GM21619 (cell line): ENCODE measurements around the gene OR52B6.
"Not testable (repeated sequence)": the region's sequence is repeated elsewhere in the genome, so short reads cannot be mapped to it uniquely, and the experiment has no call there.

ENCODE experiments used
- ATAC-seq: cut with Tn5 transposase; IDR thresholded peaks from one replicate; pipeline ENCODE4 v1.9.1; 2021; ENCODE audit not compliant: unreplicated experiment

Gene OR52B6

DNA sequence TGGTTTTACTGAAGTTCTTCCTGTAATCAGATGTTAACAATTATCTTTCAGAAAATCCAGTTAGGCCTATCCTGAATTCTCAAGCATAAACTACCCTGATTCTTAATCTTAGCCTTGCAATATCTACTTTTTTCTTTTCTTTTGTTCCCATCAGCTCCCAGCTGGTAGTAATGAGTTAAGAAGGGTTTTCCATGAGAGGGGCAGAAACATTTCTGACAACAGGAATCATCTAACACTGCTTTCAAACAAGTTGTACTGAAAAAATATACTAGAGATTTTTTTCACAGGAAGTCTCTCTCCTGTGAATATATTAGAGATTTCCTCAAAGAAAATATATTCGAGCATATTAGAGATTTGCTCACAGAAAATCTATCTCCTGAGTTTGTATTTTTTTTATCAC is 12.5 kb downstream of the OR52B6 start:
- no peak for ATAC-seq

DNA sequence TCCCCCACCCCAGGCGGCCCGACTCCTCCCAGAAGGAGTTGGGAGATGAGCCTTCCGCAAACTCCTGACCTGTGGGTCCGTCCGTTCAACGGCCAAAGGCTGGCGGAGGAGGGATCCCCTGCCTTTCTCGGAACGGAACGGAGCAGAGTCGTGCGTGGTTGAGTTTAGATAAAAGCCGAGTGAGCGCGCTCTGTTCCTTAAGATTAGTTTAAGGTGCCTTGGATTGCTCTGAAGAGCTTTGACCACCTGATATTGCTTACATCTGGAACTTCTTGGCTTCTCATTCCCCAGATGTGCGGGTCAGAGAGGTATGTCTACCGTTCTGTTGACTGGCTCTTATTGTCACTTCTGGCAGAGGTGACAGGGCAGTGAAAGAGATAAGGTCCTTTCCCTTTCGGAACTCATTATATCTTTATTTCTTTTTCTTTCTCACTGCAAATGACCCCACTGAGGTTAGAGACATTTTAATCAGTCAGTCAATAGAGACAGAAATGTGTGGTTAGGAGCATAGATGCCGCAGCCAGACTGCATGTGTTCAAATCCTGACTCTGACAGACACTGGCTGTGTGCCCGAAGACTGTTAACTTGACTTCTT is 16.0 kb downstream of the OR52B6 start, which contains the start of gene TRIM6:
TRIM6 (plus strand) TSS at position 31 of the 595 bp plus-strand sequence; CDS start at position 292, 261 bp downstream.
- ATAC-seq: peak; percentile 43

GRCh38 chr11:5597953-5598352 is 17.3 kb downstream of the OR52B6 start:
- no peak for ATAC-seq

GRCh38 chr11:5600374-5600851 is 19.7 kb downstream of the OR52B6 start:
- ATAC-seq: peak; percentile 82

DNA sequence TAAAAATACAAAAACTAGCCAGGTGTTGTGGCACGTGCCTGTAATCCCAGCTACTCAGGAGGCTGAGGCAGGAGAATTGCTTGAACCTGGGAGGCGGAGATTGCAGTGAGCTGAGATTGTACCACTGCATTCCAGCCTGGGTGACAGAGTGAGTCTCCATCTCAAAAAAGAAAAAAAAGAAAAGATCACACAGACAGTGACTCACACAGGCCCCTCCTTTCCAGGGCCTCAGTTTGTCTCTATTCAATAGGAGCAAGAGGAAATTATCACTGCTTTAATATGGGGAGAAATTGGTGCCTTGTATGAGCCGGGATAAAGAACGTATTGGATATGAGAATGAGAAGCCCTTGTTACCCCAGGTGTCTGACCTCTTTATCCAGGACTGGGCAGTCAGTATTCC is 22.1 kb downstream of the OR52B6 start:
- ATAC-seq: not testable (repeated sequence)

- ATAC-seq: no peak
These were observed 22.6 kb downstream of the OR52B6 start for GRCh38 chr11:5603326-5603725.

- ATAC-seq: no peak
These were observed 24.2 kb downstream of the OR52B6 start for GRCh38 chr11:5604896-5605295.

GRCh38 chr11:5605849-5606248 is 25.2 kb downstream of the OR52B6 start:
- no peak for ATAC-seq

DNA sequence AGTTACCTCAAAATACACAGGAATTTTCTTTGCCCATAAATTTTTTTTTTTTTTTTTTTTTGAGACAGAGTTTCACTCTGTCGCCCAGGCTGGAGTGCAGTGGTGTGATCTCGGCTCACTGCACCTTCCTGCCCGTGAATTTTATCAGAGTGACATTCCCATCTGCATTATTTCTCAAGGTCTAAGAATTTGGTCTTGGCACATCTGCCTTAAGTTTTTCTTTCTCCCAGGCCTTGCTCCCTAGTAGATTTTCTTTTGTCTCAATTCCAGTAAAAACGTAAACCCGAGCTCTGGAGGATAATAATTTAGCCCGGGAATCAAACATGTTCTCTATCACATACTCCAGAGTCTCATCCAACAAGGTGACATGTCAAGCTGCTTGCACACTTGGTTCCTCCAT is 28.1 kb downstream of the OR52B6 start:
- no peak for ATAC-seq

DNA sequence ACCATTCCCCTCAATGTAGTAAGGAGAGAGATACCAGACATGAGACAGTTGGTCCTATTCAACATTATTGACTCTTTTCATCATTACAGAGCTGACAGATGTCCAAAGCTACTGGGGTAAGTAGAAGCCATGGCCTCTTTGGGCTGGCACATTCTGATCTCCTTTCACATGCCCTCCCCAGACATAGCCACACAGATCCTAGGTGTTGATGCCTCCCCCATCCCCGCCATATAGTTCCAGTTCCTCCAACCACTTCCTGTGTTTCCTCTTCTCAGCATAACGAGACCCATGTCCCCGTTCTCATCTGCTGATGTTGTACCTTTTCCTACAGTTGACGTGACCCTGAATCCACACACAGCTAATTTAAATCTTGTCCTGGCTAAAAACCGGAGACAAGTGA is 29.8 kb downstream of the OR52B6 start:
- no peak for ATAC-seq

DNA sequence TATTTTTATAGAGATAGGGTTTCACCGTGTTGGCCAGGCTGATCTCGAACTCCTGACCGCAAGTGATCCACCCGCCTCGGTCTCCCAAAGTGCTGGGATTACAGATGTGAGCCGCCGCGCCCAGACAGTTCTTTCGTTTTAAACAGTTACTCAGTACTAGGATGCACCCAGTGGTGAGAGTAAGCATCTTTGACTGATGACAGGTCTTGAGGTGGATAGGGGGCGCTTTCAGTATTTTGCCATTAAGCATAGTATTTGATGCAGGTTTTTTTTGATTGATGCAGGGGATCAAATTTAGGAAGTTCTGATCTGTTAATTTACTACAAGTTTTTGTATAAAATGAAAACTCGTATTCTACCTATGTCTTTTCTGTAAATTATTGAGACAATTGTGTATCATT is 30.9 kb downstream of the OR52B6 start:
- ATAC-seq: no peak

- no peak for ATAC-seq
These were observed 38.1 kb downstream of the OR52B6 start for GRCh38 chr11:5618807-5619206.

- ATAC-seq: no peak
These were observed 40.2 kb downstream of the OR52B6 start for GRCh38 chr11:5620651-5621521.

DNA sequence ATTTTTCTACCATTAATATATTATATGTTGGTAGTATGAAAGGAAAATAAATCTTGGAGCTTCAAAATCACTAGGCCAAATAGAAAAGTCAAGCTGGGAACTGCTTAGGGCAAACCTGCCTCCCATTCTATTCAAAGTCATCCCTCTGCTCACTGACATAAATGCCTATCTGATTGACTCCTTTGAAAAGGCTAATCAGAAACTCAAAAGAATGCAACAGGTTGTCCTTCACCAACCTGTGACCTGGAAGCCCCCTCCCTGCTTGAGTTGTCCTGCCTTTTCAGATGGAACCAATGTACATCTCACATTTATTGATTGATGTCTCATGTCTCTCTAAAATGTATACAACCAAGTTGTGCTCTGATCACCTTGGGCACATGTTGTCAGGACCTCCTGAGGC is 40.9 kb downstream of the OR52B6 start:
- no peak for ATAC-seq

GRCh38 chr11:5622802-5623201 is 42.1 kb downstream of the OR52B6 start:
- no peak for ATAC-seq

DNA sequence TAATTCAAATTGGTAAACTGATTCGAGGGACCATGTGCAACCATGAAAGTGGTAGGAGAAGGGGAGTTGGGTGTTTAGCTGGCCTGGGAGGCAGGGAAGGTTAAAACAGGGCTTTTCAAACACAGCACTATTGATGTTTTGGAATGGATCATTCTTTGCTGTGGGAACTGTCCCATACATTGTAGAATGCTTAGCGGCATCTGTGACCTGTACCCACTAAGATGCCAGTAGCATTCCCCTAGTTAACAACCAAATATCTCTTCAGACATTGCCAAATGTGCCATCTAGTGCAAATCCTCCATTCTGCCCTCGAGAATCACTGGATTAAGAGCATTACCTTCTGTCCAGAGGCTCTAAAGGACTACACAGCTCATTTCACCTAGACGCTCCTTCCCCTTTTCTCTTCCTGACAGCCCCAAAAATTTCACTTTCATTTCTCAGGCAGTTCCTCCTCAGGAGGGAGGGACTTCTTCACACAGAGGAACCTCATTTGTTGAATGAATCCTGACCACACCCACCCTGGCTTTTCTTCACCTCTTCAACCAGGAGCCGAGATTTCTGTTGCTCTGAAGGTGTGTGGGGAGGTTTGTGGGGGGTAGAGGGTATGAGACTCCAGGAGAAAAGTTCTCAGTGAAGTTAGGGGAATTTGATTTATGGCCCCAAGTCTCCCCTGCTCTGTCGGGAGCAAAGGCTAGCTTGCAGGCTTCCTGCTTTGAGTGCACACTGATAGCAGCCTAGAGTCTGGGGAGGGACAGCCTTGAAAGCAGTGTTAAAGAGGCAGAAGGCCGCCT is 44.0 kb downstream of the OR52B6 start, which contains the start of gene TRIM34:
TRIM34 (plus strand) TSS at position 513 of the 791 bp plus-strand sequence. CDS start 7,331 bp downstream, outside the sequence.
- peak; percentile 97 for ATAC-seq

GRCh38 chr11:5625281-5625680 is 44.6 kb downstream of the OR52B6 start:
- ATAC-seq: no peak

GRCh38 chr11:5626196-5626595 is 45.5 kb downstream of the OR52B6 start:
- ATAC-seq: no peak

DNA sequence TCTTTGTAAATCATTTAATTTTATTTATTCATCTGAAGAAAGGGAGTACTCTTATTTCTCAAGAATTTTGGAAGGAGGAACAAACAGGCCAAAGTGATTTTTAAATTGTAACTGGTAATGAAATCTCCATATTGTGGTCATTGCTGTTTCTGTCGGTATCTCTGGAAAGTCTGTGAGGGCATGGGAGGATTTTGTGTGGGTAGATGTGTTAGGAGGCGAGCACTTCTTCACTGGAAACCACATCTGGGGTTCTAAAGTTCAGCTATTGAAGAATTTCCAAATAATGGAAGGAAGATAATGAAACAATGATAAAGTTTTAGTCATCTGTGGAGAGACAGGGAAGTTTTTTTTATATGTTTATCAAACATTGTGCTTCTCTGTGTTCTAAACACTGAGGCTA is 50.7 kb downstream of the OR52B6 start:
- ATAC-seq: no peak
